ENCODE measurements around the gene GNA12. TPM values are rescaled to one million over a fixed set of nuclear protein-coding genes. Genes with fewer than 3 reads are reported as not detected.
A peak's percentile ranks its signal among the peaks of the same experiment; 100 is the strongest.

GNA12 gene
- total and polyA plus RNA-seq, 9 of the 15 experiments (the other 6 are each of a cell fraction or from before 2014, with no cell fraction given) = 0.65 to 32.7 (median 9.6) TPM

DNA sequence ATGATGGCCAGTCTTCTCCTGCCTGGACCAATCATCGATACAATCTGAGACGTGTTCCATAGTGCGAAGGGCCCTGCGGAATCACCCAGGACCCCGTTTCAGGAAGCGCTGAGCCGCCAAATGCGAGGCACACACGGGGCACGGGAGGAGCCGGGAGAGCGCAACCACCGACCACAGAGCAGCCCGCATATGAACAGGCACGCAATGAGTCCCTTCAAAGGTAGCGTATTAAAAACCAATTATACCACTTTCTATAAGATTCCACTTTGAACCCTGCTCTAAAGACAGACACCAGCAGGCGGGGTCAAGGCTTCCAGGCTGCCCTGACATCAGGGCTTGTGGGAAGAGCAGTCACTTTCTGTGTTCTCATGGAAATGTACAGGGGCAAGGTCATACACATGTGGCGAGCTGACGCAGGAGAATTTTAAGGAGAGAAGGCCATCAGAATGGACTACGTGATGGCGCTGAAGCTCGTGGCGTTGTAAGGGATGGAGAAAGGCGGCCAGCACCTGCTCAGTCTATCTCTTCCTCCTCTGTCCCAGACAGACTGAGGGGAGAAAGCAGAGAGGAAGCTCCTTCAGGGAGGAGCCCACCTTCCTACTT lies 109.9 kb downstream of the GNA12 start (continued):
- TF ChIP-seq, protein P1, sequence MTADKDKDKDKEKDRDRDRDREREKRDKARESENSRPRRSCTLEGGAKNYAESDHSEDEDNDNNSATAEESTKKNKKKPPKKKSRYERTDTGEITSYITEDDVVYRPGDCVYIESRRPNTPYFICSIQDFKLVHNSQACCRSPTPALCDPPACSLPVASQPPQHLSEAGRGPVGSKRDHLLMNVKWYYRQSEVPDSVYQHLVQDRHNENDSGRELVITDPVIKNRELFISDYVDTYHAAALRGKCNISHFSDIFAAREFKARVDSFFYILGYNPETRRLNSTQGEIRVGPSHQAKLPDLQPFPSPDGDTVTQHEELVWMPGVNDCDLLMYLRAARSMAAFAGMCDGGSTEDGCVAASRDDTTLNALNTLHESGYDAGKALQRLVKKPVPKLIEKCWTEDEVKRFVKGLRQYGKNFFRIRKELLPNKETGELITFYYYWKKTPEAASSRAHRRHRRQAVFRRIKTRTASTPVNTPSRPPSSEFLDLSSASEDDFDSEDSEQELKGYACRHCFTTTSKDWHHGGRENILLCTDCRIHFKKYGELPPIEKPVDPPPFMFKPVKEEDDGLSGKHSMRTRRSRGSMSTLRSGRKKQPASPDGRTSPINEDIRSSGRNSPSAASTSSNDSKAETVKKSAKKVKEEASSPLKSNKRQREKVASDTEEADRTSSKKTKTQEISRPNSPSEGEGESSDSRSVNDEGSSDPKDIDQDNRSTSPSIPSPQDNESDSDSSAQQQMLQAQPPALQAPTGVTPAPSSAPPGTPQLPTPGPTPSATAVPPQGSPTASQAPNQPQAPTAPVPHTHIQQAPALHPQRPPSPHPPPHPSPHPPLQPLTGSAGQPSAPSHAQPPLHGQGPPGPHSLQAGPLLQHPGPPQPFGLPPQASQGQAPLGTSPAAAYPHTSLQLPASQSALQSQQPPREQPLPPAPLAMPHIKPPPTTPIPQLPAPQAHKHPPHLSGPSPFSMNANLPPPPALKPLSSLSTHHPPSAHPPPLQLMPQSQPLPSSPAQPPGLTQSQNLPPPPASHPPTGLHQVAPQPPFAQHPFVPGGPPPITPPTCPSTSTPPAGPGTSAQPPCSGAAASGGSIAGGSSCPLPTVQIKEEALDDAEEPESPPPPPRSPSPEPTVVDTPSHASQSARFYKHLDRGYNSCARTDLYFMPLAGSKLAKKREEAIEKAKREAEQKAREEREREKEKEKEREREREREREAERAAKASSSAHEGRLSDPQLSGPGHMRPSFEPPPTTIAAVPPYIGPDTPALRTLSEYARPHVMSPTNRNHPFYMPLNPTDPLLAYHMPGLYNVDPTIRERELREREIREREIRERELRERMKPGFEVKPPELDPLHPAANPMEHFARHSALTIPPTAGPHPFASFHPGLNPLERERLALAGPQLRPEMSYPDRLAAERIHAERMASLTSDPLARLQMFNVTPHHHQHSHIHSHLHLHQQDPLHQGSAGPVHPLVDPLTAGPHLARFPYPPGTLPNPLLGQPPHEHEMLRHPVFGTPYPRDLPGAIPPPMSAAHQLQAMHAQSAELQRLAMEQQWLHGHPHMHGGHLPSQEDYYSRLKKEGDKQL (CRISPR knock-in tag; IDR thresholded peaks at IDR 0.05; ENCODE audit: borderline replicate concordance) = no peak
- no peak for TF ChIP-seq NCOA4 (IDR thresholded peaks at IDR 0.05; ENCODE audit: partially characterized antibody)
- TF ChIP-seq, protein P2, sequence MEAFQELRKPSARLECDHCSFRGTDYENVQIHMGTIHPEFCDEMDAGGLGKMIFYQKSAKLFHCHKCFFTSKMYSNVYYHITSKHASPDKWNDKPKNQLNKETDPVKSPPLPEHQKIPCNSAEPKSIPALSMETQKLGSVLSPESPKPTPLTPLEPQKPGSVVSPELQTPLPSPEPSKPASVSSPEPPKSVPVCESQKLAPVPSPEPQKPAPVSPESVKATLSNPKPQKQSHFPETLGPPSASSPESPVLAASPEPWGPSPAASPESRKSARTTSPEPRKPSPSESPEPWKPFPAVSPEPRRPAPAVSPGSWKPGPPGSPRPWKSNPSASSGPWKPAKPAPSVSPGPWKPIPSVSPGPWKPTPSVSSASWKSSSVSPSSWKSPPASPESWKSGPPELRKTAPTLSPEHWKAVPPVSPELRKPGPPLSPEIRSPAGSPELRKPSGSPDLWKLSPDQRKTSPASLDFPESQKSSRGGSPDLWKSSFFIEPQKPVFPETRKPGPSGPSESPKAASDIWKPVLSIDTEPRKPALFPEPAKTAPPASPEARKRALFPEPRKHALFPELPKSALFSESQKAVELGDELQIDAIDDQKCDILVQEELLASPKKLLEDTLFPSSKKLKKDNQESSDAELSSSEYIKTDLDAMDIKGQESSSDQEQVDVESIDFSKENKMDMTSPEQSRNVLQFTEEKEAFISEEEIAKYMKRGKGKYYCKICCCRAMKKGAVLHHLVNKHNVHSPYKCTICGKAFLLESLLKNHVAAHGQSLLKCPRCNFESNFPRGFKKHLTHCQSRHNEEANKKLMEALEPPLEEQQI (IDR thresholded peaks at IDR 0.05) = no peak
- 0 out of 2 replicates have a peak, but pooled peaks have one; percentile 27 for TF ChIP-seq THRAP3 (IDR thresholded peaks at IDR 0.05; ENCODE audit: borderline replicate concordance)
- TF ChIP-seq ZNF134 (CRISPR knock-in tag; conservative IDR thresholded peaks at IDR 0.05) = no peak
- TF ChIP-seq SMARCA4 (IDR thresholded peaks at IDR 0.05) = no peak
- TF ChIP-seq CHCHD3 (CRISPR knock-in tag; IDR thresholded peaks at IDR 0.05) = no peak

Measured in K562 (cell line).